RWPE2 (cell line): ENCODE data around the gene TET1.

Experiments
- ATAC-seq: fragments of 200-7000 bp; cut with Tn5 transposase; 3 replicates; pipeline ENCODE4 v1.9.1; 2021; ENCODE audit warnings: low read depth
- DNase-seq: peaks from one replicate; pipeline ENCODE4 v3.0.0-alpha.2; 2020; ENCODE audit warnings: low spot score
- H3K27ac ChIP-seq: fragments of 450-650 bp; 2 replicates; pipeline ENCODE4 v1.5.1; 2017; ENCODE audit warnings: mild to moderate bottlenecking; ENCODE audit not compliant: poor library complexity, severe bottlenecking
- H3K27me3 ChIP-seq: fragments of 250-450 bp; sonication (Bioruptor Pico); 2 replicates; pipeline ENCODE4 v1.5.1; 2021; ENCODE audit warnings: mild to moderate bottlenecking, moderate library complexity; ENCODE audit not compliant: insufficient read depth, poor library complexity, severe bottlenecking
- H3K36me3 ChIP-seq: fragments of 250-450 bp; sonication (Bioruptor Pico); 2 replicates; pipeline ENCODE4 v1.5.1; 2020; ENCODE audit warnings: low read depth, mild to moderate bottlenecking, moderate library complexity
- H3K4me1 ChIP-seq: fragments of 250-450 bp; sonication (Bioruptor Pico); 2 replicates; pipeline ENCODE4 v1.5.1; 2021; ENCODE audit warnings: mild to moderate bottlenecking, moderate library complexity; ENCODE audit not compliant: insufficient read depth, poor library complexity, severe bottlenecking
- H3K4me3 ChIP-seq: fragments of 250-450 bp; sonication (Bioruptor Pico); 2 replicates; pipeline ENCODE4 v1.5.1; 2021; ENCODE audit warnings: mild to moderate bottlenecking, moderate library complexity; ENCODE audit not compliant: severe bottlenecking
- H3K9me3 ChIP-seq: fragments of 250-450 bp; sonication (Bioruptor Pico); 2 replicates; pipeline ENCODE4 v1.5.1; 2021; ENCODE audit warnings: mild to moderate bottlenecking, moderate library complexity; ENCODE audit not compliant: severe bottlenecking
- TF ChIP-seq, protein P1 (sequence below): fragments of 450-650 bp; IDR thresholded peaks from one replicate; pipeline ENCODE4 v1.5.1; 2017; ENCODE audit warnings: mild to moderate bottlenecking, moderate library complexity; ENCODE audit not compliant: poor library complexity, severe bottlenecking

Gene TET1

DNA sequence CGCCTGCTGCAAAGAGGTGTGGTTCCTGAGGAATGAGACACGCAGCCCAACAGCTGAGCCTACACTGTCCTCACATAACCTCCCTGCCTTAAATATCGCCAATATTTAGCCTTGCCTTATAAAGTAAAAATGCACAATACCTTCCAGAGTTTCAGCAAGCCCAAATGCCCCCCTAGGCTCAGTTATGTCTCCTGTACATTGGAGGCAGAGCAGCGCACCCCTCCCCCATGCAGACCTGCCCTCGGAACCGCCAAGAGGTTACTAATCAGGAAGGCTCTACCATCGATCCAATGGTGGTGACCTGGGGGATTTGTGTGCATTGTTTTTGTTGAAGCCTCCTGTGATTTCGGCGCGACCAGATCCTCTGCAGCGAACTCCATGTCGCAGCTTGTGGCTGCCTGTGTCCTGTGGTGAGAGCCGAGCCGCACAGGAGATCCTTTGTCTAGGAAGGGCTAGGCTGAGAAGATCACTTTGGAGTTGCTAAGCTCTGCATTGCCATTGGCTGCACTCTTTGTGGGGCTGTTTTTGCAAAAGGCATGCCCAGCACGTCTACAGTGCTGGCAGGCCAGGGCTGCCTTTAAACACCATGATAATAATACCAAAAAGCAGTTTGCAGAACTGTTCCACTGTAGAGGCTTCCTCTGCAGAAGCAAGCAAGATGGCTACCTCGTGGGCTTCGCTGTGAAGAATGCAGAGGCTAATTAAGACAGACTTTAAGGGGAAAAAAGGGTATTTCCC, 40.1 kb downstream of the TET1 start:
- no peaks in the 10 kb centered on the region for H3K9me3 ChIP-seq
- peak overlapping the region; percentile 29 for H3K27ac ChIP-seq
- peak overlapping the region; percentile 15 for H3K4me3 ChIP-seq
- peaks cover 14% of the 10 kb centered on the region for H3K4me1 ChIP-seq
- ATAC-seq (peak; percentile 78), DNase-seq (no peak)
- no peaks in the 10 kb centered on the region for H3K27me3 ChIP-seq
- H3K36me3 ChIP-seq: no peaks in the 10 kb centered on the region
- TF ChIP-seq, protein P1, sequence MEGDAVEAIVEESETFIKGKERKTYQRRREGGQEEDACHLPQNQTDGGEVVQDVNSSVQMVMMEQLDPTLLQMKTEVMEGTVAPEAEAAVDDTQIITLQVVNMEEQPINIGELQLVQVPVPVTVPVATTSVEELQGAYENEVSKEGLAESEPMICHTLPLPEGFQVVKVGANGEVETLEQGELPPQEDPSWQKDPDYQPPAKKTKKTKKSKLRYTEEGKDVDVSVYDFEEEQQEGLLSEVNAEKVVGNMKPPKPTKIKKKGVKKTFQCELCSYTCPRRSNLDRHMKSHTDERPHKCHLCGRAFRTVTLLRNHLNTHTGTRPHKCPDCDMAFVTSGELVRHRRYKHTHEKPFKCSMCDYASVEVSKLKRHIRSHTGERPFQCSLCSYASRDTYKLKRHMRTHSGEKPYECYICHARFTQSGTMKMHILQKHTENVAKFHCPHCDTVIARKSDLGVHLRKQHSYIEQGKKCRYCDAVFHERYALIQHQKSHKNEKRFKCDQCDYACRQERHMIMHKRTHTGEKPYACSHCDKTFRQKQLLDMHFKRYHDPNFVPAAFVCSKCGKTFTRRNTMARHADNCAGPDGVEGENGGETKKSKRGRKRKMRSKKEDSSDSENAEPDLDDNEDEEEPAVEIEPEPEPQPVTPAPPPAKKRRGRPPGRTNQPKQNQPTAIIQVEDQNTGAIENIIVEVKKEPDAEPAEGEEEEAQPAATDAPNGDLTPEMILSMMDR: no peak

DNA sequence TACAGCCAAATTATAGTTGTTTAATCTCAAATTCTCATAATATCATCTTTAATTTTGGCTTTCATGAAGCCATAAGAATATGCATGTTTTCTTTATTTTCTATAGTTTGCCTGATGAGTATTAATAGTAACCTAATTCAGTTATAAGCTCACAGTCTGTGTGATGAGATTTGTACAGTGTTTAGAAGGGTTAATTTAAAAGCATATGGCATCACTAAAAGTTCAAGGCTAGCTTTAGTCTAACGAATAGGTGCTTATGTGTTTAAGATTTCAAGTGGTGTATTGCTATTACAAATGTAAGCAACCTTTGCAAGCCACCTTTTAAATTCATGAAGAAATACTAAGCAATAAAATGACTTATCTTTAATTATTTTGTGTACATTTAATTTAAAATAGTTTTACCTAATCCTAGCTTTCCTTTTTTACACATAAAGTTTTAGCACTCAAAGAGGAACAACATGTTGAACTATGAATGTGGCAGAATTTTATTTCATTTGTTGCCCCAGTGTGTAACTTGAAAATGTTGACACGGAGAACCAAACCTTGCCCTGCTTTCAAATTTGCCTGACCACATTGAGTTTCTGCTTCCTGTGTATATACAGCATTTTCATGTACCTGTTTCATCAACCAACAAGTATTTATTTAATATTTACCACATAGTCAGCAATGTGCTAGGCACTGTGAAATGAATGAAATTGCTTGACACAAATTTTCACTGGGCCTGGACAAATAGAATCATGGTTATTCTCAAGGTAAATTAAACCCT, 41.5 kb downstream of the TET1 start:
- no peaks in the 10 kb centered on the region for H3K9me3 ChIP-seq
- no peak overlapping the region for H3K27ac ChIP-seq
- TF ChIP-seq, protein P1: no peak
- ATAC-seq (no peak), DNase-seq (no peak)
- H3K4me1 ChIP-seq: peaks cover 14% of the 10 kb centered on the region
- H3K36me3 ChIP-seq: no peaks in the 10 kb centered on the region
- H3K27me3 ChIP-seq: no peaks in the 10 kb centered on the region
- H3K4me3 ChIP-seq: no peak overlapping the region

DNA sequence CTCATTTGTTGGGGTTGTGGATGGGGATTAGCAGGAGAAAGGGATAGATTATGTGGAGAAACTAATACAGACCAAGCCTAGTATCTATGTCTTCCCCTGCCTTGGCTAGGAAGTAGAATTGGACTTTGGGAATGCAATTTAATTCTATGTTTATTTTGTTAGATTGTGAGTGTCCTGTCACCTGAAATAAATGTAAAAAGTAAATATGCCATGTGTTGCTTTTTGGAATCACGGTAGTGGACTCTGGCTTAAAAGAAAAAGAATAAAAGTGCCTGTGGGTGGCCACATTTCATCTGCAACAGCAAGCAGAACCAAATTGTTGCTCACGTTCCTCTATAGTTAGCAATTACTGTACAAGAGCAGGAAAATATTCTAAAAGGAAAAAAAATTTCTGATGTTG, 42.3 kb downstream of the TET1 start:
- H3K27ac ChIP-seq: no peak overlapping the region
- TF ChIP-seq, protein P1: no peak
- peaks cover 14% of the 10 kb centered on the region for H3K4me1 ChIP-seq
- no peaks in the 10 kb centered on the region for H3K27me3 ChIP-seq
- no peak overlapping the region for H3K4me3 ChIP-seq
- no peaks in the 10 kb centered on the region for H3K9me3 ChIP-seq
- ATAC-seq (no peak), DNase-seq (no peak)
- H3K36me3 ChIP-seq: no peaks in the 10 kb centered on the region

DNA sequence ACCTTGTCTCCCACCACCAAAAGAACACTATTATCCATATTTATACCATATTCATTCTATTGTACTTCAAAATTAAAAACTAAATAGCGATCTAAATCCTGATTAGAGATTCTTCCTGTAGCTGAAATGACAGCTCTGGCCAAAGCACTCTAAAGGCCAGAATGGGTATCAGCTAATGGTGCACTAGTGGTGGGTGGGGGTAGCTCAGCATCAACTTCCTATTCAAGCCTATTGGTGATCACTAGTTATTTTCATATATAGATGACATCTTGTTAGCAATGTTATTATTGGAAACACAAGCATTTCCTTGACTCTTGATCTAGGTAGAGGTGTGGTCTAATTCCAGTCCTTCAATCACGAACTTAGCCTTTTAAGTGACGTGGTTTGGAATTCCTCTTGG, 43.6 kb downstream of the TET1 start:
- Histone ChIP-seq H3K9me3 (no peaks in the 10 kb centered on the region), H3K27ac (no peak overlapping the region), H3K27me3 (no peaks in the 10 kb centered on the region), H3K36me3 (no peaks in the 10 kb centered on the region), H3K4me1 (peaks cover 14% of the 10 kb centered on the region), H3K4me3 (no peak overlapping the region)
- TF ChIP-seq, protein P1: no peak
- DNase-seq: no peak
- ATAC-seq: no peak

DNA sequence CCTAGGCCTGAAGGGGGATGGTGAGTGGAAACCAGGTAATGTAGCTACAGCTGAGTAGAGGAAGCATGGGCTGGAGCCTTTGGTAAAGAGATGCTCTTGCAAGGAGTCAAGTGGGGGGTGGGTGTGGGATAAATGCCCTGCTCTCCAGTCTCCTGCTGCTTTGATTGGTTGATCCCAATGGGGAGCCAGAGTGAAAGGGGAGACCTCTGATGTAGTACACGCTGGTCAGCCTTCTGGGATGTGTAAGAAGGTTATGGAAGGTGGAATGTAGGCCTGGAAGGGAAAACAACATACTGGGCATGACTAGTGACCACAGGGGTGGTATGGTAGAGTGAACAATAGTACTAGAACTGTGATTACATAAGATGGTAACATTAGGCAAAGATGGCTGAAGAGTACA, 44.3 kb downstream of the TET1 start:
- no peaks in the 10 kb centered on the region for H3K27me3 ChIP-seq
- DNase-seq (no peak), ATAC-seq (no peak)
- TF ChIP-seq, protein P1: no peak
- H3K4me3 ChIP-seq: no peak overlapping the region
- H3K27ac ChIP-seq: no peak overlapping the region
- H3K36me3 ChIP-seq: no peaks in the 10 kb centered on the region
- no peaks in the 10 kb centered on the region for H3K9me3 ChIP-seq
- H3K4me1 ChIP-seq: peaks cover 13% of the 10 kb centered on the region
